PC-9 (cell line): ENCODE data around the gene PATE2.

Experiments
- EZH2 ChIP-seq: fragments of 200-600 bp; sonication (generic); IDR thresholded peaks from 2 replicates; pipeline ENCODE4 v1.8.0; 2017; ENCODE audit warnings: antibody characterized with exemption, low read depth
- TF ChIP-seq, protein P1 (sequence below): fragments of 200-600 bp; sonication (generic); conservative IDR thresholded peaks from 2 replicates; pipeline ENCODE4 v1.6.1; 2017; ENCODE audit warnings: mixed run types, antibody characterized with exemption, mild to moderate bottlenecking, moderate library complexity

DNA sequence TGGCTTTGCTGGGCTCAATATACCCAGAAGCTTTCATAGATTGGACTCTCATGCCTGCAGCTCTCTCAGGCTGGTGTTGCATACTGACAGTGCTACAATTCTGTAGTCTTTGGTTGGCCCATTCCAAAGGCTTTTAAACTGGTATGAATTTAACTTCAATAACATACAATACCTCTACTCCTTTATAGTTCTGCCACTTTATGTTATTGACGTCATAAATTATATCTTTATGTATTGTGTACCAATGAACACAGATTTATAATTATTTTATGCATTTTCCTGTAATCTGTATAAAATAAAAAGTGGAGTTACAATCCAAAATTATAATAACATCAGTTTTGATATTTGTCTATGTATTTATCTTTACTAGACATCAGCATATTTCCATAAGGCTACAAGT is 16.2 kb downstream of the PATE2 start:
- TF ChIP-seq EZH2 = no peak
- TF ChIP-seq, protein P1, sequence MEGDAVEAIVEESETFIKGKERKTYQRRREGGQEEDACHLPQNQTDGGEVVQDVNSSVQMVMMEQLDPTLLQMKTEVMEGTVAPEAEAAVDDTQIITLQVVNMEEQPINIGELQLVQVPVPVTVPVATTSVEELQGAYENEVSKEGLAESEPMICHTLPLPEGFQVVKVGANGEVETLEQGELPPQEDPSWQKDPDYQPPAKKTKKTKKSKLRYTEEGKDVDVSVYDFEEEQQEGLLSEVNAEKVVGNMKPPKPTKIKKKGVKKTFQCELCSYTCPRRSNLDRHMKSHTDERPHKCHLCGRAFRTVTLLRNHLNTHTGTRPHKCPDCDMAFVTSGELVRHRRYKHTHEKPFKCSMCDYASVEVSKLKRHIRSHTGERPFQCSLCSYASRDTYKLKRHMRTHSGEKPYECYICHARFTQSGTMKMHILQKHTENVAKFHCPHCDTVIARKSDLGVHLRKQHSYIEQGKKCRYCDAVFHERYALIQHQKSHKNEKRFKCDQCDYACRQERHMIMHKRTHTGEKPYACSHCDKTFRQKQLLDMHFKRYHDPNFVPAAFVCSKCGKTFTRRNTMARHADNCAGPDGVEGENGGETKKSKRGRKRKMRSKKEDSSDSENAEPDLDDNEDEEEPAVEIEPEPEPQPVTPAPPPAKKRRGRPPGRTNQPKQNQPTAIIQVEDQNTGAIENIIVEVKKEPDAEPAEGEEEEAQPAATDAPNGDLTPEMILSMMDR = no peak
